Progenitor cell of endocrine pancreas (in vitro differentiated cells): ENCODE results near the gene ARID4A. TPM values are rescaled to one million over a fixed set of nuclear protein-coding genes. Genes with fewer than 3 reads are reported as not detected.
"Not testable (repeated sequence)": the region's sequence is repeated elsewhere in the genome, so short reads cannot be mapped to it uniquely, and the experiment has no call there.

Experiments used
- DNase-seq: peaks from one replicate; pipeline ENCODE4 v3.0.0; 2021; ENCODE audit warnings: low spot score; ENCODE audit not compliant: unreplicated experiment
- H3K27ac Mint-ChIP-seq: 2 replicates; pipeline ENCODE4 v1.8.0; 2021; ENCODE audit warnings: mild to moderate bottlenecking, moderate library complexity, mixed read lengths
- H3K27me3 Mint-ChIP-seq: 2 replicates; pipeline ENCODE4 v1.8.0; 2021; ENCODE audit warnings: mixed read lengths
- H3K36me3 Mint-ChIP-seq: 2 replicates; pipeline ENCODE4 v1.8.0; 2022; ENCODE audit warnings: mixed read lengths; ENCODE audit not compliant: insufficient read depth
- H3K4me1 Mint-ChIP-seq: 2 replicates; pipeline ENCODE4 v1.8.0; 2021; ENCODE audit warnings: low read depth, mixed read lengths
- H3K4me3 Mint-ChIP-seq: 2 replicates; pipeline ENCODE4 v1.8.0; 2021; ENCODE audit warnings: low read depth, mild to moderate bottlenecking, moderate library complexity, mixed read lengths
- H3K9me3 Mint-ChIP-seq: 2 replicates; pipeline ENCODE4 v1.8.0; 2021; ENCODE audit warnings: low read depth, mixed read lengths
- long read RNA-seq: library from polyadenylated mRNA; unstranded; transcript quantifications from one replicate; pipeline ENCODE4 v2.0.0, GENCODE V29; 2020
- total RNA-seq: library from RNA; stranded (reverse); gene quantifications from 2 replicates; pipeline ENCODE4 v1.2.1, GENCODE V29; 2021
- TF ChIP-seq, protein P1 (sequence below): fragments of 200-600 bp; sonication (generic); IDR thresholded peaks from one replicate; pipeline ENCODE4 v1.5.0; 2021; ENCODE audit warnings: antibody characterized with exemption, mild to moderate bottlenecking; ENCODE audit not compliant: unreplicated experiment

ARID4A gene, protein sequence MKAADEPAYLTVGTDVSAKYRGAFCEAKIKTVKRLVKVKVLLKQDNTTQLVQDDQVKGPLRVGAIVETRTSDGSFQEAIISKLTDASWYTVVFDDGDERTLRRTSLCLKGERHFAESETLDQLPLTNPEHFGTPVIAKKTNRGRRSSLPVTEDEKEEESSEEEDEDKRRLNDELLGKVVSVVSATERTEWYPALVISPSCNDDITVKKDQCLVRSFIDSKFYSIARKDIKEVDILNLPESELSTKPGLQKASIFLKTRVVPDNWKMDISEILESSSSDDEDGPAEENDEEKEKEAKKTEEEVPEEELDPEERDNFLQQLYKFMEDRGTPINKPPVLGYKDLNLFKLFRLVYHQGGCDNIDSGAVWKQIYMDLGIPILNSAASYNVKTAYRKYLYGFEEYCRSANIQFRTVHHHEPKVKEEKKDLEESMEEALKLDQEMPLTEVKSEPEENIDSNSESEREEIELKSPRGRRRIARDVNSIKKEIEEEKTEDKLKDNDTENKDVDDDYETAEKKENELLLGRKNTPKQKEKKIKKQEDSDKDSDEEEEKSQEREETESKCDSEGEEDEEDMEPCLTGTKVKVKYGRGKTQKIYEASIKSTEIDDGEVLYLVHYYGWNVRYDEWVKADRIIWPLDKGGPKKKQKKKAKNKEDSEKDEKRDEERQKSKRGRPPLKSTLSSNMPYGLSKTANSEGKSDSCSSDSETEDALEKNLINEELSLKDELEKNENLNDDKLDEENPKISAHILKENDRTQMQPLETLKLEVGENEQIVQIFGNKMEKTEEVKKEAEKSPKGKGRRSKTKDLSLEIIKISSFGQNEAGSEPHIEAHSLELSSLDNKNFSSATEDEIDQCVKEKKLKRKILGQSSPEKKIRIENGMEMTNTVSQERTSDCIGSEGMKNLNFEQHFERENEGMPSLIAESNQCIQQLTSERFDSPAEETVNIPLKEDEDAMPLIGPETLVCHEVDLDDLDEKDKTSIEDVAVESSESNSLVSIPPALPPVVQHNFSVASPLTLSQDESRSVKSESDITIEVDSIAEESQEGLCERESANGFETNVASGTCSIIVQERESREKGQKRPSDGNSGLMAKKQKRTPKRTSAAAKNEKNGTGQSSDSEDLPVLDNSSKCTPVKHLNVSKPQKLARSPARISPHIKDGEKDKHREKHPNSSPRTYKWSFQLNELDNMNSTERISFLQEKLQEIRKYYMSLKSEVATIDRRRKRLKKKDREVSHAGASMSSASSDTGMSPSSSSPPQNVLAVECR
- 31.5 and 35.1 TPM in 2 replicates for total RNA-seq
- long read RNA-seq, partial matches to known transcripts: 63 of 85 reads
- long read RNA-seq, other reads (novel, unspliced or antisense): 22 of 85 reads

DNA sequence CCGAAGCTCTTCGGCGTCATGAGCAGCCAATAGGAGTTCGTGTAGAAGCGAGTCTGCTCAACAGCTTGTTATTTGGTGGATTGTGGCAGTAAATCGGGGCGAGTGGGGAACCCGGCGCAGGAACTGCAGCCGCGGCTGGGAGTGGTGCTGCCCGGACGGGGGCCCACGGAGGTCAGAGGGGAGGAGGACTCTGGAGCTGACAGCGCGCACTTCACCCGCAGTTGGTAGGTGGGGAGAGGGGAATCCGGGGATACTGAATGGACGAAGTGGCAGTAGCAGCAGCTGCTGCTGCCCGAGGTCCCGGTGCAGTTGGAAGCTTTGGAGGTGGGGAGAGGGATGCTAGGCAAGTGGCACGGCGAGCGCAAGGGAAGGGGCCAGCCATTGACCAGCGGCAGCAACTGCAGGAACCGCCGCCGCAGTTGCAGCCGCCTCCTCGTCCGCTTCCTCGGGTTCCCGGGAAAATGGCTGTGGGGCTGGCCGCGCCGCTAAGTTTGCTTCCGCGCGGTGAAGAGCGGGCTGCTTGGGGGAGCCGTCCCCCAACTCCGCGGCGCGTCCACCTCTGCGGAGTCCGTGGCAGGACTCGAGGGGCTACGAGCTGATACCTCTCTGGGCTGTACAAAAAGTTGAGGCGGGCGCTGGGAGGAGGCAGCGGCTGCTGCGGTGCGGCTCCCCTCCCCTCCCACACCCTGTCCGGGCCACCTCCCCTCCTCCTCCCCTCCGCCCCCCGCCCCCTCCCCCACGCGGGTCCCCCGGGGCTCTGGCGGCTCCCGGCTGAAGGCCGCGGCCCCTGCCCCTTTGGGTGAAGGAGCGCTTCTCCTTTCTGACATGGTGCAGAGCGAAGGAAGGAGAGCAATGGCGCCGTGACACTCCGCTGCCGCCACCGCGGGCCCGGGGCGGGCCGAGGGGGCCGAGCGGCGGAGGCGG, at the start of gene ARID4A:
Gene ARID4A (plus strand): TSS at position 79 of the 924 bp plus-strand sequence. CDS start 1,300 bp downstream, outside the sequence.
- peak within 1 kb of the TSS; percentile 98 for H3K4me3 Mint-ChIP-seq
- no peaks in the 10 kb centered on the region for H3K27me3 Mint-ChIP-seq
- DNase-seq: peak; percentile 67
- TF ChIP-seq, protein P1, sequence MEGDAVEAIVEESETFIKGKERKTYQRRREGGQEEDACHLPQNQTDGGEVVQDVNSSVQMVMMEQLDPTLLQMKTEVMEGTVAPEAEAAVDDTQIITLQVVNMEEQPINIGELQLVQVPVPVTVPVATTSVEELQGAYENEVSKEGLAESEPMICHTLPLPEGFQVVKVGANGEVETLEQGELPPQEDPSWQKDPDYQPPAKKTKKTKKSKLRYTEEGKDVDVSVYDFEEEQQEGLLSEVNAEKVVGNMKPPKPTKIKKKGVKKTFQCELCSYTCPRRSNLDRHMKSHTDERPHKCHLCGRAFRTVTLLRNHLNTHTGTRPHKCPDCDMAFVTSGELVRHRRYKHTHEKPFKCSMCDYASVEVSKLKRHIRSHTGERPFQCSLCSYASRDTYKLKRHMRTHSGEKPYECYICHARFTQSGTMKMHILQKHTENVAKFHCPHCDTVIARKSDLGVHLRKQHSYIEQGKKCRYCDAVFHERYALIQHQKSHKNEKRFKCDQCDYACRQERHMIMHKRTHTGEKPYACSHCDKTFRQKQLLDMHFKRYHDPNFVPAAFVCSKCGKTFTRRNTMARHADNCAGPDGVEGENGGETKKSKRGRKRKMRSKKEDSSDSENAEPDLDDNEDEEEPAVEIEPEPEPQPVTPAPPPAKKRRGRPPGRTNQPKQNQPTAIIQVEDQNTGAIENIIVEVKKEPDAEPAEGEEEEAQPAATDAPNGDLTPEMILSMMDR: no peak
- H3K27ac Mint-ChIP-seq: no peak within 1 kb of the TSS
- H3K36me3 Mint-ChIP-seq: peaks cover 18% of the 10 kb centered on the region
- peaks cover 17% of the 10 kb centered on the region for H3K4me1 Mint-ChIP-seq
- H3K9me3 Mint-ChIP-seq: no peaks in the 10 kb centered on the region

DNA sequence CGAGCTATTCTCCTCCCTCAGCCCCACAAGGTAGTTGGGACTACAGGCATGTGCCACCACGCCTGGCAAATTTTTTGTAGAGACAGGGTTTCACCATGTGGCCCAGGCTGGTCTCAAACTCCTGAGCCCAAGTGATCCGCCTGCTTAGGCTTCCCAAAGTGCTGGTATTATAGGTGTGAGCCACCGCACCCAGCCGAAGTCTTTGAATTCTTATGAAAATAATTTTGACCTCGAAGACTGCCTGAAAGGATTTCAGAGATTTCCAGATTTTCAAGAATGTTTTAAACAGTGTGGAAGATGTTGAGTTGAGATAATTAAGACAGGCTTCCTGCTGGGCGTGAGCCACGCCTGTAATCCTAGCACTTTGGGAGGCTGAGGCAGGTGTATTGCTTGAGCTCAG, 48.7 kb upstream of the ARID4A start:
- H3K27ac Mint-ChIP-seq: no peak overlapping the region
- no peak for DNase-seq
- TF ChIP-seq, protein P1: no peak
- peaks cover 17% of the 10 kb centered on the region for H3K36me3 Mint-ChIP-seq
- H3K27me3 Mint-ChIP-seq: no peaks in the 10 kb centered on the region
- no peak overlapping the region for H3K4me3 Mint-ChIP-seq
- peaks cover 15% of the 10 kb centered on the region for H3K4me1 Mint-ChIP-seq
- H3K9me3 Mint-ChIP-seq: no peaks in the 10 kb centered on the region

DNA sequence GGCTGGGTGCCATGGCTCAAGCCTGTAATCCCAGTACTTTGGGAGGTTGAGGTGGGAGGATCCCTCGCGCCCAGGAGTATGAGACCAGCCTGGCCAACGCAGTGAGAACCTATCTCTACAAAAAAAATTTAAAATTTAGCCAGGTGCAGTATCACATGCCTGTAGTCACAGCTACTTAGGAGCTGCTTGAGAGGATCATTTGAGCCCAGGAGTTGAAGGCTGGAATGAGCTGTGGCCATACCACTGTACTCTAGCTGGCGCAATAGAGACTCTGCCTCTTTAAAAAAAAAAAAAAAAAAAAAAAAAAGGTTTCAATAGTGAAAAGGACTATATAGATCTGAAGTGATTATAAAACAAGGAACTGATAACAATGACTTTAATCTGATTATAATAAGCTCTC, 40.2 kb upstream of the ARID4A start:
- Mint-ChIP-seq H3K9me3 (no peaks in the 10 kb centered on the region), H3K4me1 (no peaks in the 10 kb centered on the region), H3K4me3 (no peak overlapping the region), H3K27me3 (no peaks in the 10 kb centered on the region), H3K27ac (no peak overlapping the region), H3K36me3 (peaks cover 20% of the 10 kb centered on the region)
- no peak for DNase-seq
- TF ChIP-seq, protein P1: no peak

DNA sequence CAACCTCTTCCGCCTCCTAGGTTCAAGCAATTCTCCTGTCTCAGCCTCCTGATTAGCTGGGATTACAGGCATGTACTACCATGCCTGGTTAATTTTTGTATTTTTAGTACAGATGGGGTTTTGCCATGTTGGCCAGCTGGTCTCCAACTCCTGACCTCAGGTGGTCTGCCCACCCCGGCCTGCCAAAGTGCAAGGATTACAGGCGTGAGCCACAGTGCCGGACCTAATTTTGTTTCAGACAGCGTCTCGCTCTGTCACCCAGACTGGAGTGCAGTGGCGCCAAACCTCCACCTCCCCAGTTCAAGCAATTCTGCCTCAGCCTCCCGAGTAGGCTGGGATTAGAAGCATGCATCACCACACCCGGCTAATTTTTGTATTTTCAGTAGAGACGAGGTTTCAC, 36.4 kb upstream of the ARID4A start:
- DNase-seq, H3K4me3 Mint-ChIP-seq, H3K27me3 Mint-ChIP-seq, H3K9me3 Mint-ChIP-seq, H3K4me1 Mint-ChIP-seq: not testable (repeated sequence)
- Mint-ChIP-seq H3K36me3 (peaks cover 22% of the 10 kb centered on the region), H3K27ac (peak overlapping the region; percentile 49)

DNA sequence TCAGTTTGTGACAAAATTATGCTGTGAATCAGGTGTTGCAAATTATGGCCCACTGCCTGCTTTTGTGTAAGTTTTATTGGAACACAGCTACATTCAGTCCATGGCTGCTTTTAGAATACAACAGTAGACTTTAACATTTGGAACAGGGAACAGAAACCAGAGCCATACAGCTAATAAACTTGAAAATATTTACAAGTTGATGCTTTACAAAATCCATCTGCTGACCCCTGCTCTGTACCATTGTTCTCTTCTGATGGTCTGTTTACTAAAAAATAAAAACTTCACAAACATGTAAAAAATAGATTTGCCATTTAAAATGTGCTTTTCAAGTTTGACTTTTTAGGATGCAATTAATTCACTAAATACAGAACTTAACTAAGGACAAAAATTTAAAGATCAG, 33.0 kb upstream of the ARID4A start:
- Mint-ChIP-seq H3K36me3 (peaks cover 21% of the 10 kb centered on the region), H3K4me1 (peaks cover 4% of the 10 kb centered on the region), H3K27ac (peak overlapping the region; percentile 33), H3K9me3 (no peaks in the 10 kb centered on the region), H3K4me3 (no peak overlapping the region), H3K27me3 (no peaks in the 10 kb centered on the region)
- DNase-seq: no peak
- TF ChIP-seq, protein P1: no peak
